Ishikawa (cell line): ENCODE data around the gene STK32C.

Experiments
- CEBPB ChIP-seq: IDR thresholded peaks from 2 replicates; pipeline ENCODE4 v1.6.1; 2012
- CREB1 ChIP-seq: IDR thresholded peaks from 2 replicates; pipeline ENCODE4 v1.6.1; 2012; ENCODE audit warnings: low read depth
- EGR1 ChIP-seq: IDR thresholded peaks from 2 replicates; pipeline ENCODE4 v1.6.1; 2012
- EP300 ChIP-seq: IDR thresholded peaks from 2 replicates; pipeline ENCODE4 v1.6.1; 2012; ENCODE audit warnings: borderline replicate concordance
- FOXM1 ChIP-seq: IDR thresholded peaks from 2 replicates; pipeline ENCODE4 v1.6.1; 2012; ENCODE audit warnings: low read depth, borderline replicate concordance
- NFIC ChIP-seq: IDR thresholded peaks from 2 replicates; pipeline ENCODE4 v1.6.1; 2012
- RAD21 ChIP-seq: IDR thresholded peaks from 2 replicates; pipeline ENCODE4 v1.6.1; 2012; ENCODE audit warnings: low read depth
- TAF1 ChIP-seq: IDR thresholded peaks from 2 replicates; pipeline ENCODE4 v1.6.1; 2012; ENCODE audit warnings: low read depth, mild to moderate bottlenecking
- TCF12 ChIP-seq: IDR thresholded peaks from 2 replicates; pipeline ENCODE4 v1.6.1; 2012; ENCODE audit warnings: low read depth
- TEAD4 ChIP-seq: IDR thresholded peaks from 2 replicates; pipeline ENCODE4 v1.6.1; 2012
- YY1 ChIP-seq: IDR thresholded peaks from 2 replicates; pipeline ENCODE4 v1.6.1; 2012; ENCODE audit warnings: low read depth
- ZBTB7A ChIP-seq: IDR thresholded peaks from 2 replicates; pipeline ENCODE4 v1.6.1; 2012; ENCODE audit warnings: low read depth
- TF ChIP-seq, protein P1 (sequence below): IDR thresholded peaks from 2 replicates; pipeline ENCODE4 v1.6.1; 2012
- TF ChIP-seq, protein P2 (sequence below): IDR thresholded peaks from 2 replicates; pipeline ENCODE4 v1.6.1; 2012
- TF ChIP-seq, protein P3 (sequence below): IDR thresholded peaks from 2 replicates; pipeline ENCODE4 v1.6.1; 2012; ENCODE audit warnings: low read depth, mild to moderate bottlenecking

STK32C gene

DNA sequence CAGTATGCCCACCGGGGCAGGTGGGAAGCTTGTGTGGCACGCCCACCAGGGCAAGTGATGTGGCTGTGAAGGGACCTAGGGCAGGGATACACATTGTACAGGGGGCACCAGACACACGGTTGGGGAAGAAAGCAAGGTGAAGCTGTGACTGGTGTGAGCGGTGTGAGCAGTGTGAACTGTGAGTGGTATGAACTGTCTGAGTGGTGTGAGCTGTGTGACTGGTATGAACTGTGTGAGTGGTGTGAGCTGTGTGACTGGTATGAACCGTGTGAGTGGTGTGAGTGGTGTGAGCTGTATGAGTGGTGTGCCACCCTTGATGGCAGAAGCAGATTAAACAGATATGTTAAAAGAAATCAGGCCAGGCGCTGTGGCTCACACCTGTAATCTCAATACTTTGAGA, 72.9 kb downstream of the STK32C start:
- TF ChIP-seq TCF12 (no peak), TEAD4 (no peak), FOXM1 (no peak), CREB1 (no peak), RAD21 (no peak), NFIC (no peak), EP300 (no peak), ZBTB7A (no peak), TAF1 (no peak), YY1 (no peak), CEBPB (no peak), EGR1 (no peak)
- TF ChIP-seq, protein P1, sequence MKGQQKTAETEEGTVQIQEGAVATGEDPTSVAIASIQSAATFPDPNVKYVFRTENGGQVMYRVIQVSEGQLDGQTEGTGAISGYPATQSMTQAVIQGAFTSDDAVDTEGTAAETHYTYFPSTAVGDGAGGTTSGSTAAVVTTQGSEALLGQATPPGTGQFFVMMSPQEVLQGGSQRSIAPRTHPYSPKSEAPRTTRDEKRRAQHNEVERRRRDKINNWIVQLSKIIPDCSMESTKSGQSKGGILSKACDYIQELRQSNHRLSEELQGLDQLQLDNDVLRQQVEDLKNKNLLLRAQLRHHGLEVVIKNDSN: no peak
- TF ChIP-seq, protein P2, sequence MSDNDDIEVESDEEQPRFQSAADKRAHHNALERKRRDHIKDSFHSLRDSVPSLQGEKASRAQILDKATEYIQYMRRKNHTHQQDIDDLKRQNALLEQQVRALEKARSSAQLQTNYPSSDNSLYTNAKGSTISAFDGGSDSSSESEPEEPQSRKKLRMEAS: no peak
- TF ChIP-seq, protein P3, sequence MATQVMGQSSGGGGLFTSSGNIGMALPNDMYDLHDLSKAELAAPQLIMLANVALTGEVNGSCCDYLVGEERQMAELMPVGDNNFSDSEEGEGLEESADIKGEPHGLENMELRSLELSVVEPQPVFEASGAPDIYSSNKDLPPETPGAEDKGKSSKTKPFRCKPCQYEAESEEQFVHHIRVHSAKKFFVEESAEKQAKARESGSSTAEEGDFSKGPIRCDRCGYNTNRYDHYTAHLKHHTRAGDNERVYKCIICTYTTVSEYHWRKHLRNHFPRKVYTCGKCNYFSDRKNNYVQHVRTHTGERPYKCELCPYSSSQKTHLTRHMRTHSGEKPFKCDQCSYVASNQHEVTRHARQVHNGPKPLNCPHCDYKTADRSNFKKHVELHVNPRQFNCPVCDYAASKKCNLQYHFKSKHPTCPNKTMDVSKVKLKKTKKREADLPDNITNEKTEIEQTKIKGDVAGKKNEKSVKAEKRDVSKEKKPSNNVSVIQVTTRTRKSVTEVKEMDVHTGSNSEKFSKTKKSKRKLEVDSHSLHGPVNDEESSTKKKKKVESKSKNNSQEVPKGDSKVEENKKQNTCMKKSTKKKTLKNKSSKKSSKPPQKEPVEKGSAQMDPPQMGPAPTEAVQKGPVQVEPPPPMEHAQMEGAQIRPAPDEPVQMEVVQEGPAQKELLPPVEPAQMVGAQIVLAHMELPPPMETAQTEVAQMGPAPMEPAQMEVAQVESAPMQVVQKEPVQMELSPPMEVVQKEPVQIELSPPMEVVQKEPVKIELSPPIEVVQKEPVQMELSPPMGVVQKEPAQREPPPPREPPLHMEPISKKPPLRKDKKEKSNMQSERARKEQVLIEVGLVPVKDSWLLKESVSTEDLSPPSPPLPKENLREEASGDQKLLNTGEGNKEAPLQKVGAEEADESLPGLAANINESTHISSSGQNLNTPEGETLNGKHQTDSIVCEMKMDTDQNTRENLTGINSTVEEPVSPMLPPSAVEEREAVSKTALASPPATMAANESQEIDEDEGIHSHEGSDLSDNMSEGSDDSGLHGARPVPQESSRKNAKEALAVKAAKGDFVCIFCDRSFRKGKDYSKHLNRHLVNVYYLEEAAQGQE: no peak

DNA sequence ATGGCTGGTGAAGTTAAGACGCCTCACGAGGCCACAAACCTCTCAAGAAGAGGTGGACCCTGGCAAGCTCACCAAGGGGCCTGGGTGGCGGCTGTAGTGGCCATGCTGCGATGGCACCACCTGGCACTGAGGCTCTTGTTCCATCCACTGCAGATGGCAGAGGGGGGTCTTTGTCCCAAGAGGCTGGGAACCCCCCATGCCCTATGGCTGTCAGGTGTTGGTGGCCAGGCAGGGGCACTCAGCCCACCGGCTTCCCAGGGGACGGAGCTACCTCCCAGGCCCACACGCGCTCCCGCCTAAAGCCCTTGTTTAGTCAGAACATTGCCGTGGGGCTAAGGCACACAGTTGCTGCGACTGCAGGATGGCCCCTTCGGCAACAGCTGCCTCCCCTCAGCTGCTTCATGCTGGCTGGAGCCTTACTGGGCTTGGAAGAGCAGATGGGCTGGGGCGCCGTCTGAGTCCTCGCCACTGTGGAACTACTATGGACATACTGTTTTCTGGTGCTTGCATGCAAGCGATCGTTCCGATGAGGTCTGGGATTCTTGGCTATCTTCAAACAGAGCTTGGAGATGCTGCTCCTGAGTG, 74.2 kb downstream of the STK32C start:
- no peak for TF ChIP-seq YY1

DNA sequence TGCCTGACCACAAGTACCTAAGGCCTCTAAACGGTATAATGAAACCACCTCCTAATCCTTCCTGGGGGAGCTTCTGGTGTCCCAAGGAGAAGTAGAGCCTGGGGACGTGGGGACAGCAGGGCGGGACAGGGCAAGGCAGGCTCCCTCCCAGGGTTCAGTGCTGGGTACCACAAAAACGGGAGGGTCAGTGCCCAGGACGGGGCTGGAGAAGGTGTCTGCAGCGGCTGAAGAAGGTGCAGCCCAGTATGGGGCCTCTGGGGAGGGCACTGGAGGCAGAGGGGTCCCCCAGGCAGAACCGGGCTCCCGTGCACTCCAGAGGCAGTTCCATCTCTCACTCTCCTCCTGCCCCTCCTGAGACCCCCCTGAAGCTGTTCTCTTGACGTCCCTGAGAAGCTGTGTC, 74.8 kb downstream of the STK32C start:
- no peak for TF ChIP-seq TEAD4
- no peak for TF ChIP-seq NFIC
- TF ChIP-seq ZBTB7A: no peak
- no peak for TF ChIP-seq EP300
- no peak for TF ChIP-seq EGR1
- no peak for TF ChIP-seq CREB1
- TF ChIP-seq TAF1: no peak
- TF ChIP-seq, protein P2: no peak
- no peak for TF ChIP-seq RAD21
- TF ChIP-seq CEBPB: no peak
- TF ChIP-seq YY1: no peak
- TF ChIP-seq, protein P1: no peak

DNA sequence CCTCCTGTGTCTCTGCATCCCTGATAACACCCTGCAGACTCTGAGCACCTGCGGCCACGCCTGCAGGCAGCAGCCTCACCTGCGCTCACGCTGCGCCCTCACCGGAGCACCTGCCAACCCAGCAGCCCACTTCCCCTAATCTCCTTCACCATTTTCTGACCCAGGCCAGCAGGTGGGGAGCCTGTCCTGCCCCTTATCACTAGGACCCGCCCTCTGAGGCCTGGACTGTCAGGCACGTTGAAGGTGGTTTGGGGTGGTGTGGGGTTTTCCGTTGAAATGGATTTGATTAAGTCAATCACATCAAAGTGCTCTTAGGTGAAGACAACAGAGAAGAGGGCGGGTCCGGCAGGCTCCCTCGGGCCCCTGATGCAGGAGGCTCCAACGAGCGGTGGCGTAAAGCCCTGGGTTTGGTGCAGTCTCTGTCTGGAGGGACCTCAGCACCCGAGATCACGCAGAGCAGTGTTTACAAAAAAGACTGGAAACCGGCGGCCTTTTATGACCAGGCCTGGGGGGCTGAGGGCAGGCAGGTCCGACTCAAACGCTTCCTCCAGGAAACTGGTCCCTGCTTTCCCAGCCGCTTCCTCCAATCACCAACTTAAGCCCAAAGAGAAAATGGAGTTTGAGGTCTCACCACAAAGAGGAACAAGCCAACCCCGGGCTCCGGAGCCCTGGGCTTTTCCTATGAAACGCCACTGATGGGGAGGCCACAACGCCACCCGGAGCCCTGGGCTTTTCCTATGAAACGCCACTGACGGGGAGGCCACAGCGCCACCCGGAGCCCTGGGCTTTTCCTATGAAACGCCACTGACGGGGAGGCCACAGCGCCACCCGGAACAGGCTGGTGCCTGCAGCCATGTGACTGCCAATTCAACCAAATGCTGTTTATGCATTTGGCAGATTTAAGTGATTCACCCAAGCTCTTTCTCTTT, 75.5 kb downstream of the STK32C start:
- TF ChIP-seq, protein P2: no peak
- no peak for TF ChIP-seq CEBPB
- TF ChIP-seq TCF12: no peak
- TF ChIP-seq, protein P1: no peak
- TF ChIP-seq ZBTB7A: no peak
- no peak for TF ChIP-seq EGR1
- no peak for TF ChIP-seq YY1

DNA sequence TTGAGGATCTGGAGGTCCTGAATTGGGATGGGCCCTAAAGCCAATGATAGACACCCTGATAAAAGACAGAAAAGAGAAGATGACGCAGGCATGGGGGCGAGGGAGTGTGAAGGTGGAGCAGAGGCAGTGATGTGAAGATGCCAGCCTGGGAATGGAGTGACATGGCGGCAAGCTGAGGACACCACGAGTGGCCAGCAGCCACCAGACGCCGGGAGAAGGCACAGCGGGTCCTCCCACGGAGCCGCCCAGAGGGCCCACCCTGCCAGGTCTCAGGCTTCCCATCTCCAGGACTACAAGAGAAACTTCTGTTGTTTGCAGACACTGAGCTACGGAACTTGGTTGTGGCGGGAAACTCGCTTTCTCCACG, 76.1 kb downstream of the STK32C start:
- TF ChIP-seq, protein P3: no peak
- TF ChIP-seq RAD21 (no peak), EGR1 (no peak), EP300 (no peak), YY1 (no peak), FOXM1 (no peak), ZBTB7A (no peak), TAF1 (no peak), TCF12 (no peak), TEAD4 (no peak), CEBPB (no peak), NFIC (no peak), CREB1 (no peak)
- TF ChIP-seq, protein P1: no peak
